NCI-H748 (cell line): Measurements from ENCODE around the gene C9orf57.
"Not testable (repeated sequence)": the region's sequence is repeated elsewhere in the genome, so short reads cannot be mapped to it uniquely, and the experiment has no call there.

Experiments used
- DNase-seq: peaks from one replicate; lab custom pipeline; 2025; ENCODE audit not compliant: unreplicated experiment; lab: John Stamatoyannopoulos, UW

Gene C9orf57

GRCh38 chr9:72060513-72060912, at the start of gene C9orf57:
Gene C9orf57 (minus strand): TSS chr9:72060613. CDS start chr9:72059331, 1,282 bp downstream.
- DNase-seq, result no peak

GRCh38 chr9:72102520-72102919, 42.1 kb upstream of the C9orf57 start:
- no peak for DNase-seq

GRCh38 chr9:72095520-72095919, 35.1 kb upstream of the C9orf57 start:
- DNase-seq, result not testable (repeated sequence)

- no peak for DNase-seq
Observed at GRCh38 chr9:72092820-72093219, 32.4 kb upstream of the C9orf57 start.

- peak; percentile 30 for DNase-seq
Observed at GRCh38 chr9:72089451-72090130, 29.2 kb upstream of the C9orf57 start.

GRCh38 chr9:72082536-72082935, 22.1 kb upstream of the C9orf57 start:
- DNase-seq, result no peak

GRCh38 chr9:72074666-72075065, 14.3 kb upstream of the C9orf57 start:
- peak; percentile 89 for DNase-seq

GRCh38 chr9:72065076-72065475, 4.7 kb upstream of the C9orf57 start:
- DNase-seq, result no peak

GRCh38 chr9:72052122-72052521, 8.3 kb downstream of the C9orf57 start:
- DNase-seq, result no peak

- no peak for DNase-seq
Observed at GRCh38 chr9:72048850-72049249, 11.6 kb downstream of the C9orf57 start.

GRCh38 chr9:72046630-72047456, 13.6 kb downstream of the C9orf57 start:
- peak; percentile 32 for DNase-seq

- DNase-seq, result no peak
Observed at GRCh38 chr9:72044095-72044494, 16.3 kb downstream of the C9orf57 start.

- no peak for DNase-seq
Observed at GRCh38 chr9:72043576-72043975, 16.8 kb downstream of the C9orf57 start.

- DNase-seq, result no peak
Observed at GRCh38 chr9:72042928-72043327, 17.5 kb downstream of the C9orf57 start.

GRCh38 chr9:72041775-72042194, 18.6 kb downstream of the C9orf57 start:
- peak; percentile 70 for DNase-seq

- no peak for DNase-seq
Observed at GRCh38 chr9:72041369-72041768, 19.0 kb downstream of the C9orf57 start.

- DNase-seq, result no peak
Observed at GRCh38 chr9:72039532-72039931, 20.9 kb downstream of the C9orf57 start.

- DNase-seq, result peak; percentile 81
Observed at GRCh38 chr9:72038890-72039410, 21.5 kb downstream of the C9orf57 start.

GRCh38 chr9:72038408-72038807, 22.0 kb downstream of the C9orf57 start:
- DNase-seq, result peak; percentile 98

- DNase-seq, result no peak
Observed at GRCh38 chr9:72037571-72037970, 22.8 kb downstream of the C9orf57 start.

GRCh38 chr9:72030767-72031166, 29.6 kb downstream of the C9orf57 start:
- no peak for DNase-seq

- DNase-seq, result no peak
Observed at GRCh38 chr9:72029986-72030385, 30.4 kb downstream of the C9orf57 start.
